GM15510 (cell line): ENCODE data around the gene PCBD1.

Experiments used
- POLR2A ChIP-seq: IDR thresholded peaks from 3 replicates; pipeline ENCODE4 v1.6.1; 2011; ENCODE audit warnings: borderline replicate concordance; ENCODE audit not compliant: insufficient read length; ENCODE audit errors: extremely low read depth

PCBD1 gene

DNA sequence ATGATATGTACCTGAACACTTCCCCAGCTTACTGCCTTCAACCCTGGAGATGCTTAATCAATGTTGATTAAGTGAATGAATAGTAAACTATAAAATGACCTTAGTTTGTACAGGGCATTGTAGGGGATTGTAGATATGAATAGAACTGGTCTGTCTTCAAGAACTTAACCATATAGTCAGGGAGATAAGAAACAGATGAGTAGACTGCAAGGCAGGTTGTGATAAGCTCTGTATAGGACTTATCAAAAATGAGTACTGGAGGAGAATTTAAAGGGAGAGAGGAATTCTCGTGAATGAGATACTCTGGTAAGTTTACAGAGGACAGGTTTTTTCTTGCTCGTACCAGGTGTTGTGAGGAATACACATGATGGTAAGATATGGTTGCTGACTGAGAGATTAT lies 45.0 kb downstream of the PCBD1 start:
- TF ChIP-seq POLR2A, result no peak

DNA sequence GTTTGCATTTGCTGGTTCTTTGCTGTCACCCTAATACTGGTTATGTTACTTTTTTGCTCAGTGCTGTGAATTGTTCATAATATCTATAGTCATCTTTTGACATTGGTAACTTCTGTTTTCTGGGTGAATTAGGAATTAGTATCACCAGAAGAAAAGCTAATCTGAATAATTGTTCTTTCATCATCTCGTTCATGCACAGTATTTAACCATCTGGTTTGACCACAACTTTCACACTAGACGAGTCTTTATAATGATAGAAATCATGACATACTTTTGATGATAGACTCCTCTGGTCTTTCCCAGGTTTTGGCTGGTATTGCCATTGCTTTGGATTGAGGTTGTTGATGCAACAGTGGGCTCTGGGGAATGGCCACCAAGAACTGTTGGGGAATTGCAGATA lies 47.5 kb downstream of the PCBD1 start:
- no peak for TF ChIP-seq POLR2A

DNA sequence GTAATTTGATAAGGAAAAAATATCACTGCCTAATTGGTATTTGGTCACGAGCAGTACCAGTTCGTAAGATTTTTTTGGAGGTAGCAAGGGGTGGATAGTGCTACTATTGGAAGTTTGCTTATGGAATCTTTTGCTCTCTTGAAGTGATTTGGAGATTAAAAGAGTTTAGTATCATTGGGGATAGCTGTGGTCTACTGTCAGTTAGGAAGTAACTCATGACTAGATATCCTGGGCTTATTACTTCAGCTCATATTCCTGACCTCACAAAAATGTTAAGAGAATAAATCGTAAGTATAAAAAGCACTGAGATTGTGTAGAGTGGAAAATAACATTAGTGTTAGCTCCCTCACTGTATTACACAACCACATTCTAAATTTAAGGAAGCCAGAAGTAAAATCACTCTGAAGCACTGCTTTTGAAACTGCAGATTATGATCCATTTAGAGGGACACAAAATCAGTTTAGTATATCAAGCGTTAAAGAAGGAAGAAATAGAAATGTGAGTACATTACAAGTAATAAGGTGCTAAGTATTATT lies 50.0 kb downstream of the PCBD1 start:
- no peak for TF ChIP-seq POLR2A

GRCh38 chr10:70837660-70838059 lies 50.7 kb downstream of the PCBD1 start:
- TF ChIP-seq POLR2A, result no peak

DNA sequence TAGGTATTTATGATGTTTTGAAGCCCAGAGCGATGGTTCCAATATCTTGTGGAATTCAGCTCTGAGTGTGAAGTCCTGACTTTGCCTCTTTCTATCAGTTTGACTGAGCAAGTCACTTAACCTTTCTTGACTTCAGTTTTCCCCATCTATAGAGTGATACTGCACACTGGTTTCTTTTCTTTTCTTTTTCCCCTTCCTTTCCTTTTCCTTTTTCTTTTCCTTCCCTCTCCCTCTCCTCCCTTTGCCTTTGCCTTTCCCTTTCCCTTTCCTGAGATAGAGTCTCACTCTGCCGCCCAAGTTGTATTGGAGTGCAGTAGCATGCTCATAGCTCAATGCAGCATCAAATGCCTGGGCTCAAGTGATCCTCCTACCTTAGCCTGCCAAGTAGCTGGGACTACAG lies 52.0 kb downstream of the PCBD1 start:
- TF ChIP-seq POLR2A, result no peak

DNA sequence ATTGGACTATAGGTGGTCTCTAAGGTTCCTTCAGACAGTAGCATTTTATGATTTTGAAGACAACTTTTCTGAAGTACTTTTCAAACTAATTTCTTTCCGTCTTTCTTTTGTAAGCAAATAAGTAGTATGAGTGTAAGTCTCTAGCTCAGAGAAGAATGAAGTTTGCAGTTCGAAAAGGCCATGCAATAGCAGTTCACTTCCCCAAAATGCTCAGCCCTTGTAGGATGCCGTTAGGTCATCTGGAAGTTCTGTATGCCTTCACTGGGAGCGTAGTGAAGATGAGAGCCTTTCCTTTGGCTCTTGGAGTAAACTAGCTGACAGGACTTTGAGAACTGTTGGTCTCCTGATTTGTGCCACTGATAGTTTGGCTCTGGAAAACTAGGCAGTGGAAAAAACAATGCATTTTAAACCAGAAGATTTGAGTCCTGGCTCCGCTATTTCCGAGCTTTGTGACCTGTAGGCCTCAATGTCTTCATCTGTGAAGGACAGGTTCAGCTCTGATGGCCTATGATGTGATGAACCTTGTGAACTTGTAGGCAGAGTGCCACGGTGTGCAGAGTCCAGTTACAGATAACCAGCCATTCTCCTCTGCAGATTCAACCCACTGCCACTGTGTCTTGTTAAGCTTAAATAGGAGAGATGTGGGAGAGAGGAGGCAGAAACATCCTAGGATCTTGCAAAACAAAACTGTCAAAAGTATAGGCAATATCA lies 53.8 kb downstream of the PCBD1 start:
- TF ChIP-seq POLR2A, result no peak

DNA sequence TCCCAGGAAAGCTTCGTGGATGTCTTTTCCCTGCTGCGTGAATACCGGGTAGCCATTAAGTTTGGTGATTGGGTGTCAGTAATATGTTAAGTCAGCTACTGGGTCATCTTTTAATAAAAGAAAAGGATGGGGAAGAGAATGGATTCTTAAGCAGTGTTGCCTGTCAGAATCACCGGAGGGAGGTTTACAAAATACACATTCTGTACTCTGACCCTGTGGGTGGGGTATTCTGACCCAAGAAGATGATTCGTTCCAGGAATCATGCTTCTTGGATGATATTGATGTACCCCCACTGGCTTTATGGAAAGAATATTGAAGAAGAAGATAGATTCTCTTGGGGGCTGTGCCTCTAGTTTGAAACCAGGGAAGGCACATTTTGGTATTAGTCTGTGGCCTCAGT lies 54.3 kb downstream of the PCBD1 start:
- TF ChIP-seq POLR2A, result no peak

GRCh38 chr10:70833601-70834000 lies 54.8 kb downstream of the PCBD1 start:
- TF ChIP-seq POLR2A, result no peak
